ENCODE measurements around the gene PNPLA5. TPM values are rescaled to one million over a fixed set of nuclear protein-coding genes. Genes with fewer than 3 reads are reported as not detected.

Gene PNPLA5
- total RNA-seq, 1 experiment from 2014 or later, result 5.3 TPM

DNA sequence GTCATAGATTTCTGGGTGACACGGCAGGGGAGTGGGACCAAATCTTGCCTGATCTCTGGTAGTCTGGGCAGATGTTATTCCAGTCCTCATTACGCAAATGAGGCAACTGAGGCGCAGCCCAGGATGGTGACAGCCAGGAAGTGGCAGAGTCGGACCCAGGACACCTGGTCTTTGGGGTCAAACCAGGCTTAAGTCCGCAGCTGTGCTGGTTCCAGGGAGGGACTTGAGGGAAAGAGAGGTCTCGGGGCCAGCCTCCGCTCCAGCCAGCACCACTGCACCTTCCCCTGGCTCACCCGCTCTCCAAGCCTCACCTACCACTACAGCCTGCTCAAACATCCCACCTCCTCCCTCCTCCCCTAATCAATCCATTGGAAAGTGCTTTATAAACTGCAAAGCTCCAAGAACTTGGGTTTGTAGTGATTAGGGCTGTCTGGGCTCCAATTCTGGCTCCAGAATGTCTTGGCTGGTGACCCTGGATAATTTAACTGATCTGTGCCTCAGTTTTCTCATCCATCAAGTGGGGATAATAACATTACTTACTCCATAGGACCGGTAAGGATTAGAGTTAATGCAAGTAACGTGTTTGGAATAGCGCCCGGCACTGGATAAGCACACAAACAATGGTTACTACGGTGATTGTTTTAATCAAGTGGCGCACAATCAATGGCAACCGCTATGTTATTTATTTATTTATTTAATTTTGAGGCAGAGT lies 526 bp upstream of the PNPLA5 start:
- ATAC-seq (peak; percentile 16), DNase-seq (ENCODE audit: low spot score) (no peak)
- Mint-ChIP-seq H3K4me1 (no peaks in the 10 kb centered on the region), H3K27me3 (ENCODE audit: low read depth) (peaks cover 14% of the 10 kb centered on the region), H3K27ac (no peak overlapping the region), H3K36me3 (no peaks in the 10 kb centered on the region), H3K9me3 (no peaks in the 10 kb centered on the region), H3K4me3 (peak overlapping the region; percentile 74)
- ChIA-PET POLR2A (no interaction called here), CTCF (interaction anchor here (1.2 to 14.0 kb wide), 2 partner anchors 9 to 54 kb away, joined by 3 to 162 read pairs; no protein-coding TSS in a partner anchor)
- TF ChIP-seq, protein P1, sequence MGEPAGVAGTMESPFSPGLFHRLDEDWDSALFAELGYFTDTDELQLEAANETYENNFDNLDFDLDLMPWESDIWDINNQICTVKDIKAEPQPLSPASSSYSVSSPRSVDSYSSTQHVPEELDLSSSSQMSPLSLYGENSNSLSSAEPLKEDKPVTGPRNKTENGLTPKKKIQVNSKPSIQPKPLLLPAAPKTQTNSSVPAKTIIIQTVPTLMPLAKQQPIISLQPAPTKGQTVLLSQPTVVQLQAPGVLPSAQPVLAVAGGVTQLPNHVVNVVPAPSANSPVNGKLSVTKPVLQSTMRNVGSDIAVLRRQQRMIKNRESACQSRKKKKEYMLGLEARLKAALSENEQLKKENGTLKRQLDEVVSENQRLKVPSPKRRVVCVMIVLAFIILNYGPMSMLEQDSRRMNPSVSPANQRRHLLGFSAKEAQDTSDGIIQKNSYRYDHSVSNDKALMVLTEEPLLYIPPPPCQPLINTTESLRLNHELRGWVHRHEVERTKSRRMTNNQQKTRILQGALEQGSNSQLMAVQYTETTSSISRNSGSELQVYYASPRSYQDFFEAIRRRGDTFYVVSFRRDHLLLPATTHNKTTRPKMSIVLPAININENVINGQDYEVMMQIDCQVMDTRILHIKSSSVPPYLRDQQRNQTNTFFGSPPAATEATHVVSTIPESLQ (CRISPR knock-in tag; IDR thresholded peaks at IDR 0.05), result no peak
- TF ChIP-seq CBFB (CRISPR knock-in tag; IDR thresholded peaks at IDR 0.05; ENCODE audit: low read depth) (peak; percentile 39; the same call in 1 of the 2 replicates), NFE2L1 (CRISPR knock-in tag; IDR thresholded peaks at IDR 0.05) (0 out of 2 replicates have a peak, but pooled peaks have one; percentile 67), ZNF396 (CRISPR knock-in tag; IDR thresholded peaks at IDR 0.05; ENCODE audit: borderline replicate concordance) (no peak), MYBL2 (CRISPR knock-in tag; IDR thresholded peaks at IDR 0.05) (no peak), GTF2I (CRISPR knock-in tag; conservative IDR thresholded peaks at IDR 0.05) (peak; percentile 61; the same call in 1 of the 2 replicates), SP1 (CRISPR knock-in tag; conservative IDR thresholded peaks at IDR 0.05) (0 out of 2 replicates have a peak, but pooled peaks have one; percentile 31), ZBTB21 (CRISPR knock-in tag; IDR thresholded peaks at IDR 0.05; ENCODE audit: borderline replicate concordance) (no peak), ZNF219 (CRISPR knock-in tag; IDR thresholded peaks at IDR 0.05; ENCODE audit: borderline replicate concordance) (0 out of 2 replicates have a peak, but pooled peaks have one; percentile 64), ZNF121 (CRISPR knock-in tag; IDR thresholded peaks at IDR 0.05) (no peak), FOXJ3 (CRISPR knock-in tag; IDR thresholded peaks at IDR 0.05; ENCODE audit: borderline replicate concordance) (no peak), ESRRA (CRISPR knock-in tag; IDR thresholded peaks at IDR 0.05; ENCODE audit: borderline replicate concordance) (no peak)
- TF ChIP-seq, protein P2, sequence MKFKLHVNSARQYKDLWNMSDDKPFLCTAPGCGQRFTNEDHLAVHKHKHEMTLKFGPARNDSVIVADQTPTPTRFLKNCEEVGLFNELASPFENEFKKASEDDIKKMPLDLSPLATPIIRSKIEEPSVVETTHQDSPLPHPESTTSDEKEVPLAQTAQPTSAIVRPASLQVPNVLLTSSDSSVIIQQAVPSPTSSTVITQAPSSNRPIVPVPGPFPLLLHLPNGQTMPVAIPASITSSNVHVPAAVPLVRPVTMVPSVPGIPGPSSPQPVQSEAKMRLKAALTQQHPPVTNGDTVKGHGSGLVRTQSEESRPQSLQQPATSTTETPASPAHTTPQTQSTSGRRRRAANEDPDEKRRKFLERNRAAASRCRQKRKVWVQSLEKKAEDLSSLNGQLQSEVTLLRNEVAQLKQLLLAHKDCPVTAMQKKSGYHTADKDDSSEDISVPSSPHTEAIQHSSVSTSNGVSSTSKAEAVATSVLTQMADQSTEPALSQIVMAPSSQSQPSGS (CRISPR knock-in tag; IDR thresholded peaks at IDR 0.05; ENCODE audit: borderline replicate concordance, low read depth), result no peak
- TF ChIP-seq, protein P3, sequence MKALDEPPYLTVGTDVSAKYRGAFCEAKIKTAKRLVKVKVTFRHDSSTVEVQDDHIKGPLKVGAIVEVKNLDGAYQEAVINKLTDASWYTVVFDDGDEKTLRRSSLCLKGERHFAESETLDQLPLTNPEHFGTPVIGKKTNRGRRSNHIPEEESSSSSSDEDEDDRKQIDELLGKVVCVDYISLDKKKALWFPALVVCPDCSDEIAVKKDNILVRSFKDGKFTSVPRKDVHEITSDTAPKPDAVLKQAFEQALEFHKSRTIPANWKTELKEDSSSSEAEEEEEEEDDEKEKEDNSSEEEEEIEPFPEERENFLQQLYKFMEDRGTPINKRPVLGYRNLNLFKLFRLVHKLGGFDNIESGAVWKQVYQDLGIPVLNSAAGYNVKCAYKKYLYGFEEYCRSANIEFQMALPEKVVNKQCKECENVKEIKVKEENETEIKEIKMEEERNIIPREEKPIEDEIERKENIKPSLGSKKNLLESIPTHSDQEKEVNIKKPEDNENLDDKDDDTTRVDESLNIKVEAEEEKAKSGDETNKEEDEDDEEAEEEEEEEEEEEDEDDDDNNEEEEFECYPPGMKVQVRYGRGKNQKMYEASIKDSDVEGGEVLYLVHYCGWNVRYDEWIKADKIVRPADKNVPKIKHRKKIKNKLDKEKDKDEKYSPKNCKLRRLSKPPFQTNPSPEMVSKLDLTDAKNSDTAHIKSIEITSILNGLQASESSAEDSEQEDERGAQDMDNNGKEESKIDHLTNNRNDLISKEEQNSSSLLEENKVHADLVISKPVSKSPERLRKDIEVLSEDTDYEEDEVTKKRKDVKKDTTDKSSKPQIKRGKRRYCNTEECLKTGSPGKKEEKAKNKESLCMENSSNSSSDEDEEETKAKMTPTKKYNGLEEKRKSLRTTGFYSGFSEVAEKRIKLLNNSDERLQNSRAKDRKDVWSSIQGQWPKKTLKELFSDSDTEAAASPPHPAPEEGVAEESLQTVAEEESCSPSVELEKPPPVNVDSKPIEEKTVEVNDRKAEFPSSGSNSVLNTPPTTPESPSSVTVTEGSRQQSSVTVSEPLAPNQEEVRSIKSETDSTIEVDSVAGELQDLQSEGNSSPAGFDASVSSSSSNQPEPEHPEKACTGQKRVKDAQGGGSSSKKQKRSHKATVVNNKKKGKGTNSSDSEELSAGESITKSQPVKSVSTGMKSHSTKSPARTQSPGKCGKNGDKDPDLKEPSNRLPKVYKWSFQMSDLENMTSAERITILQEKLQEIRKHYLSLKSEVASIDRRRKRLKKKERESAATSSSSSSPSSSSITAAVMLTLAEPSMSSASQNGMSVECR (CRISPR knock-in tag; IDR thresholded peaks at IDR 0.05; ENCODE audit: borderline replicate concordance), result no peak
- TF ChIP-seq, protein P4, sequence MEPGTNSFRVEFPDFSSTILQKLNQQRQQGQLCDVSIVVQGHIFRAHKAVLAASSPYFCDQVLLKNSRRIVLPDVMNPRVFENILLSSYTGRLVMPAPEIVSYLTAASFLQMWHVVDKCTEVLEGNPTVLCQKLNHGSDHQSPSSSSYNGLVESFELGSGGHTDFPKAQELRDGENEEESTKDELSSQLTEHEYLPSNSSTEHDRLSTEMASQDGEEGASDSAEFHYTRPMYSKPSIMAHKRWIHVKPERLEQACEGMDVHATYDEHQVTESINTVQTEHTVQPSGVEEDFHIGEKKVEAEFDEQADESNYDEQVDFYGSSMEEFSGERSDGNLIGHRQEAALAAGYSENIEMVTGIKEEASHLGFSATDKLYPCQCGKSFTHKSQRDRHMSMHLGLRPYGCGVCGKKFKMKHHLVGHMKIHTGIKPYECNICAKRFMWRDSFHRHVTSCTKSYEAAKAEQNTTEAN (CRISPR knock-in tag; IDR thresholded peaks at IDR 0.05), result peak; percentile 68; the same call in 1 of the 2 replicates
